ENCODE data around the gene ZFYVE9.

- TF ChIP-seq GATA3 (IDR thresholded peaks at IDR 0.05; ENCODE audit: low read depth, low read length) (no peak), GATA2 (IDR thresholded peaks at IDR 0.05; ENCODE audit: low read depth, low read length) (no peak)
Observed at GRCh38 chr1:52229494-52229893, 87.6 kb downstream of the ZFYVE9 start.

Measured in SH-SY5Y (cell line).